HG02943 (cell line): Measurements from ENCODE around the gene NKAIN1.
"Not testable (repeated sequence)": the region's sequence is repeated elsewhere in the genome, so short reads cannot be mapped to it uniquely, and the experiment has no call there.

Experiments
- ATAC-seq: cut with Tn5 transposase; IDR thresholded peaks from one replicate; pipeline ENCODE4 v1.9.1; 2021; ENCODE audit warnings: mild to moderate bottlenecking, low read depth, moderate library complexity; ENCODE audit not compliant: unreplicated experiment

The NKAIN1 gene

GRCh38 chr1:31239653-31240241 lies at the start of gene NKAIN1:
NKAIN1 (minus strand) TSS chr1:31239887; CDS start chr1:31239547, 340 bp downstream.
- ATAC-seq = no peak

- no peak for ATAC-seq
Observed at GRCh38 chr1:31289021-31289420, 49.3 kb upstream of the NKAIN1 start.

- not testable (repeated sequence) for ATAC-seq
Observed at GRCh38 chr1:31287791-31288190, 48.1 kb upstream of the NKAIN1 start.

GRCh38 chr1:31282426-31282825 lies 42.7 kb upstream of the NKAIN1 start:
- ATAC-seq = not testable (repeated sequence)

GRCh38 chr1:31273619-31274018 lies 33.9 kb upstream of the NKAIN1 start:
- ATAC-seq = no peak

- no peak for ATAC-seq
Observed at GRCh38 chr1:31272369-31272768, 32.7 kb upstream of the NKAIN1 start.

GRCh38 chr1:31266547-31266946 lies 26.9 kb upstream of the NKAIN1 start:
- ATAC-seq = no peak

GRCh38 chr1:31264790-31265386 lies 25.2 kb upstream of the NKAIN1 start:
- no peak for ATAC-seq

- no peak for ATAC-seq
Observed at GRCh38 chr1:31263408-31263807, 23.7 kb upstream of the NKAIN1 start.

- not testable (repeated sequence) for ATAC-seq
Observed at GRCh38 chr1:31262393-31262792, 22.7 kb upstream of the NKAIN1 start.

GRCh38 chr1:31261916-31262315 lies 22.2 kb upstream of the NKAIN1 start:
- ATAC-seq = no peak

GRCh38 chr1:31259746-31260145 lies 20.1 kb upstream of the NKAIN1 start:
- no peak for ATAC-seq

GRCh38 chr1:31258581-31258980 lies 18.9 kb upstream of the NKAIN1 start:
- ATAC-seq = no peak

GRCh38 chr1:31257213-31257612 lies 17.5 kb upstream of the NKAIN1 start:
- no peak for ATAC-seq

- no peak for ATAC-seq
Observed at GRCh38 chr1:31249854-31250253, 10.2 kb upstream of the NKAIN1 start.

GRCh38 chr1:31248276-31248675 lies 8.6 kb upstream of the NKAIN1 start:
- ATAC-seq = no peak

- ATAC-seq = no peak
Observed at GRCh38 chr1:31244326-31244725, 4.6 kb upstream of the NKAIN1 start.

- no peak for ATAC-seq
Observed at GRCh38 chr1:31243501-31244286, 4.0 kb upstream of the NKAIN1 start.

- ATAC-seq = no peak
Observed at GRCh38 chr1:31241321-31241720, 1.6 kb upstream of the NKAIN1 start.

- no peak for ATAC-seq
Observed at GRCh38 chr1:31238986-31239613, 587 bp downstream of the NKAIN1 start.

GRCh38 chr1:31238612-31238985 lies 1.1 kb downstream of the NKAIN1 start:
- ATAC-seq = no peak
